AG09319 (cell line): ENCODE measurements around the gene LRRK1.
A peak's percentile ranks its signal among the peaks of the same experiment; 100 is the strongest.
"Not testable (repeated sequence)": the region's sequence is repeated elsewhere in the genome, so short reads cannot be mapped to it uniquely, and the experiment has no call there.

Experiments
- DNase-seq: peaks from one replicate; pipeline ENCODE4 v3.0.0-alpha.2; 2010; ENCODE audit warnings: low read depth; ENCODE audit errors: extremely low read depth
- CTCF ChIP-seq: IDR thresholded peaks from 2 replicates; pipeline ENCODE4 v1.5.1; 2011; ENCODE audit warnings: low read depth, mild to moderate bottlenecking, inconsistent platforms, low read length, moderate library complexity

Gene LRRK1

DNA sequence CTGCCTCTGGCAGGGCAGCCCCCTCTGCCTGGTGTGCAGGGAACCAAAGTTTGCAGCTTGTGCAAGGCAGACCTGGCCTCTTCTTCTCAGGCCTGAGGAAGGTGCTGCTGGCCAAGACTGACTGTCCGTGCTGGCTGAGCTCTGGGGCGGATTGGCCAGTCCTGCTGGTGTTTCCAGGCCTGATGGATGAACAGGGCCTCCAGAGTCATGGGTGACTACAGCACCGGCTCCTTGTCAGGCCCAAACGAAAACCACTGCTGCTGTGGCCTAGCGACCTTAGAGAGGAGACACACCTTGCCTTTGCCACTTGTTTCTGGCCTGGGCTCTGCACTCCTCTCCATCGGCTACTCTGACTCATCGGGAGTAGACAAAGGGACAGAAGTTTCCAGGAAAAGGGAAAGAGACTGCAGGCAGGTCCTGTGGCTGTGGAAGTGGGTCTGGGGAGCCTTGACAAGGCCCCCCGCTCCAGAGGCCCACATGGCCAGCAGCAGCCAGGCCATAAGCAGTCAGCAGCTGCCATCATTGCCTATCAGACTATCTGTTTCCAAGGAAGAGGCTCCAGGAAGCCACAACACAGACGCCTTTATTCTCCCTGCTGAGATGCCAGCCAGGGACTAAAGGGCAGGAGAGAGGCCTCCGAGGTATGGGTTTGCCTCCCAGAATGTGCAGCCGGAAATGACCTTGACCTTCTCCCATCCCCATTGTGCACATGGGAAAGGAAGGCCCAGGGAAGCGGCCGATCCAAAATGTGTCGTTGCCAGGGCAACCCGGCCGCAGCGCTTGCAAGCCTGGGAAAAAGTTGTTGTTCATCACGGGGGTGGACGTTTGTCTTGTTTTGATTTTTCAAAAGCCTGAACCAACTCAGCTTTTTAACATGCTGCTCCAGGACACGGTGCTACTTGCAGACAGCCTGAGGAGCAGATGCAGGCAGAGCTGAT lies 172.2 kb downstream of the LRRK1 start:
- no peak for TF ChIP-seq CTCF
- DNase-seq: peak; percentile 35

DNA sequence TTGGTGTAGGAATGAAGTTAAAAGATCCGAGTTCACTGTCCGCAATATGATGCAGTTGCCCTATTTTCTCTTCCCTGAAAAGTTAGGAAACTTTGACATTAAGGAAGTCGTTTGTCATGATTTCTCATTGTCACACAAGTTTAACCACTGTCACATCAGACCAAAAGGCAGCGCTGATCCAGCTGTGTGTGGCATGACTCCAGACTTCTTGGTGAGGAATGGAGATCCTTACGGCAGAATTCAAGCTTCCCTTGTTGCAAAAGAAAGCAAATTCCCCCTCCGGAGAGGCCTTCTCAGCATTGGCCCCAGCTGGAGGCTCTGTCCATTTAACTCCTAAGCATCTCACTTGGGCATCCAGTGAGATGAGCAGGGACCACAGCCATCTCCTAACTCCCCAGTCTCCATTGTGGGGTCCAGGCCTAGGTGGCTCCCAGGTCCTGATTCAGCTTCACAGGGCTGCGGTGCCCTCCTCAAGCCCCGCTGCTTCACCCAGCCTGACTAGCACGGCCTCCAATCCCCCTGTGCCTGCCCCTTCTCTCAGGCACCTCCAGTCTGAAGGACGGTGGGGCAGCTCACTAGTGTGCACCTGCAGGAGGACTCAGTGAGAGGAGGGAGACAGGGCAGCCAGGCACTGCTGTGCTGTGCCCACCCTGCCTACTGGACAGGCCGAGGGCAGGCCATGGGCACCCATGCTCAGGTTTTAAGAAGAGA lies 173.2 kb downstream of the LRRK1 start:
- no peak for TF ChIP-seq CTCF
- DNase-seq: no peak

DNA sequence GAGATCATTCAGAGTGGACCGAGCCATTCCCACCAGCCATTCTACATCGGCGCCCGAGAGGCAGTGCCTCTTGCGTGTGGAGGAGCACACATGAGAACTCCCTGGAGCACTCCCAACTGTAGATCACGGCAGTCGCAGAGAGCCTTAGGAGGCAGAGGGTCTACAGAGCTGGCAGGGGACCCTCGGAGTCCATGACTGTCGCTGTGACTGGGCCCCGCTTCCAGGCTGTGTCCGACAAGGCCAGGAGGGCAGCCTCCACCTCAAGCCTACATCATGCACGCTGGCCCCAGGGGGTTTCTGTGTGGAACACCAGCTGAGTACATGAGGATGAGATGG lies 173.7 kb downstream of the LRRK1 start:
- no peak for TF ChIP-seq CTCF

GRCh38 chr15:101093958-101094357 lies 174.8 kb downstream of the LRRK1 start:
- no peak for DNase-seq
- no peak for TF ChIP-seq CTCF

More for the DNA sequence above, 173.7 kb downstream of the LRRK1 start:
- DNase-seq: no peak

DNA sequence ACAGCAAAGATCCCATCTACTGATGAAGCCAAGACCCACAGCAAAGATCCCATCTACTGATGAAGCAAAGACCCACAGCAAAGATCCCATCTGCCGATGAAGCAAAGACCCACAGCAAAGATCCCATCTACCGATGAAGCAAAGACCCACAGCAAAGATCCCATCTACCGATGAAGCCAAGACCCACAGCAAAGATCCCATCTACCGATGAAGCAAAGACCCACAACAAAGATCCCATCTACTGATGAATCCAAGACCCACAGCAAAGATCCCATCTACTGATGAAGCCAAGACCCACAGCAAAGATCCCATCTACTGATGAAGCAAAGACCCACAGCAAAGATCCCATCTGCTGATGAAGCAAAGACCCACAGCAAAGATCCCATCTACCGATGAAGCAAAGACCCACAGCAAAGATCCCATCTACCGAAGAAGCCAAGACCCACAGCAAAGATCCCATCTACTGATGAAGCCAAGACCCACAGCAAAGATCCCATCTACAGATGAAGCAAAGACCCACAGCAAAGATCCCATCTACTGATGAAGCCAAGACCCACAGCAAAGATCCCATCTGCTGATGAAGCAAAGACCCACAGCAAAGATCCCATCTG lies 176.7 kb downstream of the LRRK1 start:
- DNase-seq: not testable (repeated sequence)

- no peak for DNase-seq
- TF ChIP-seq CTCF: no peak
Measured at GRCh38 chr15:101097111-101097510, 178.0 kb downstream of the LRRK1 start.

- DNase-seq: no peak
- TF ChIP-seq CTCF: no peak
Measured at GRCh38 chr15:101099183-101099582, 180.0 kb downstream of the LRRK1 start.
